Heart left ventricle (tissue), 16 donors: ENCODE results near the gene CCDC188. TPM values are rescaled to one million over a fixed set of nuclear protein-coding genes. Genes with fewer than 3 reads are reported as not detected.

Source experiments
- ATAC-seq, 4 donors: fragments of 200-7000 bp; cut with Tn5 transposase; one replicate each; pipeline ENCODE4 v1.9.1; 2020 to 2022; ENCODE audit warnings: moderate library complexity in 4 of 4, mild to moderate bottlenecking in 3 of 4, moderate number of reproducible peaks in 1 of 4
- DNase-seq, 5 donors: peaks; one replicate each; pipeline ENCODE4 v3.0.0-alpha.2; 2020
- H3K27ac ChIP-seq, 12 donors: fragments of 200-600 bp; sonication (generic) in 4 of 12; one replicate each; pipeline versions ENCODE4 v1.5.0 to v1.8.0; 2016 to 2022; ENCODE audit warnings: mild to moderate bottlenecking in 2 of 12
- H3K27me3 ChIP-seq, 9 donors: fragments of 200-600 bp; sonication (generic) in 2 of 9; one replicate each; pipeline versions ENCODE4 v1.5.1 to v1.8.0; 2016 to 2022; ENCODE audit warnings: mild to moderate bottlenecking in 3 of 9
- H3K36me3 ChIP-seq, 9 donors: fragments of 200-600 bp; sonication (generic) in 2 of 9; one replicate each; pipeline versions ENCODE4 v1.5.0 to v1.8.0; 2018 to 2022; ENCODE audit warnings: mild to moderate bottlenecking in 2 of 9
- H3K4me1 ChIP-seq, 12 donors: fragments of 200-600 bp; sonication (generic) in 4 of 12; one replicate each; pipeline versions ENCODE4 v1.5.0 to v1.8.0; 2016 to 2022; ENCODE audit warnings: mild to moderate bottlenecking in 3 of 12
- H3K4me3 ChIP-seq, 12 donors: fragments of 200-600 bp; sonication (generic) in 4 of 12; one replicate each; pipeline versions ENCODE4 v1.5.0 to v1.8.0; 2017 to 2022; ENCODE audit warnings: mild to moderate bottlenecking in 9 of 12, moderate library complexity in 4 of 12
- H3K9me3 ChIP-seq, 12 donors: fragments of 200-600 bp; sonication (generic) in 4 of 12; one replicate each; pipeline versions ENCODE4 v1.5.0 to v1.8.0; 2016 to 2022; ENCODE audit warnings: mild to moderate bottlenecking in 1 of 12
- POLR2A ChIP-seq, 2 donors: fragments of 450-650 bp; IDR thresholded peaks; one replicate each; pipeline ENCODE4 v1.6.1; 2017; ENCODE audit warnings: antibody characterized with exemption in 2 of 2, mild to moderate bottlenecking in 2 of 2, moderate library complexity in 2 of 2
- WGBS, 4 donors: extraction: QIAGEN DNeasy Blood & Tissue Kit in 2 of 4; methylation state at CpG; one replicate each; pipeline versions ENCODE4 v1.1.5 to v1.1.7; 2013 to 2018; 5-methylcytosine and 5-hydroxymethylcytosine counted together
- intact Hi-C, 10 donors: fragments of 100-400 bp; cut with DNase I; formaldehyde crosslinking; loops; one replicate each; pipeline versions ENCODE4 v1.11.1 to v1.14.2; 2022
- polyA plus RNA-seq, 2 donors: library from polyadenylated mRNA; stranded (reverse); fragments of 200-250 nt; gene quantifications; one replicate each; pipeline ENCODE4 v1.2.3, GENCODE V29; 2013
- total RNA-seq, 9 donors: library from RNA; depleted of rRNA in 2 of 9; stranded (reverse); fragments of >200 nt in 2 of 9; fragmentation: NEBNext Ultra II Directional in 3 of 9; extraction: Animal tissue kit (Norgen Biotek cat#: 25700) in 3 of 9; gene quantifications; one replicate each; pipeline versions ENCODE4 v1.1.0 to v1.2.4, GENCODE V29; 2016 to 2023
- TF ChIP-seq, protein P1 (sequence below), 12 donors: fragments of 200-600 bp; sonication (generic) in 4 of 12; IDR thresholded peaks; one replicate each; pipeline versions ENCODE4 v1.5.0 to v1.8.0; 2018 to 2022; ENCODE audit warnings: antibody characterized with exemption in 12 of 12, mild to moderate bottlenecking in 5 of 12
- donor health status: ischemic (EF 13 %, LVEDD 7.1; RV severe dilation, severe dysfunction).
- donor health status: healthy with polysubstance abuse.
- donor health status: DM: no; HTN: yes; CAD: no.
- donor health status: DM: no; HTN: no; CAD: no.
- donor health status: ischemic (EF 25% LVEDD 6.9; RV normal size, moderate dysfunction).
- donor health status: ischemic (EF 25% LVEDD 5.7; RV mildly dilated, moderate dysfunction).
- donor health status: healthy.
- donor health status: DM: yes; HTN: yes; CAD: no.
- donor health status: ischemic (EF 35%, LVEDD 5.7; RV mildly dilated, moderate dysfunction).
- donor health status: nonischemic (EF 11% LVEDD 7.7; RV severe dilation, severe dysfunction).
- donor health status: DM: yes; HTN: yes; CAD: no.
- donor health status: PGD.
- donor health status: ischemic (EF 29% LVEDD 5.4; RV normal size, mild dysfunction).
- donor health status: nonischemic (EF 23%, LVEDD 6.1; RV moderate dilation, normal function).

CCDC188 gene
- total and polyA plus RNA-seq, 11 donors = 0.17 to 1.0 (median 0.50) TPM; not detected in 4

DNA sequence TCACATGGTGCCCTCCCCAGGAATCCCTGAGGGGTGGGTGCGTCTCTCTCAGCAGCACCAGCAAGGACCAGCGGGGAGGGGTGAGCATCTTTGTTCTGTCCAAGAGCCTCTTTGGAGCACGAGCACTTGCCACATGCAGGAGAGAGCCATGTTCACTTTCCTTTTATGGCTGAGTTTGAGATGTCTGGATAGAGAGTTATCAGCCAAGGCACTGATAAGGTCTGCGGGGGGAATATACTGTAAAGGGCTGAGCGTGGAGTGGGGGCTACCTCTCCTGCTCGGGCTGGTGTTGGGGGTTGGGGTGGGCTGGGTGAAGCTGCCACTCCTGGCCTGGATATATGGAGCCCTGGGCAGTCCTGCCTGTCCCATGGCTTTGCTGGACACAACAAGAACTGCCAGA is 34.9 kb upstream of the CCDC188 start:
- H3K36me3 ChIP-seq = no peaks in the 10 kb centered on the region
- H3K27me3 ChIP-seq = peaks cover 0 to 7% (median 0%) of the 10 kb centered on the region in 9 donors
- H3K4me1 ChIP-seq = no peaks in the 10 kb centered on the region
- DNase-seq = no peak
- no peak for ATAC-seq
- H3K9me3 ChIP-seq = no peaks in the 10 kb centered on the region
- 55 to 78% (median 59%) methylated on average over 5 to 6 of the region's 6 CpGs for WGBS, 4 donors
- no peak overlapping the region for H3K27ac ChIP-seq
- no peak overlapping the region for H3K4me3 ChIP-seq
- no peak for TF ChIP-seq POLR2A (IDR thresholded peaks at IDR 0.05)
- TF ChIP-seq, protein P1, sequence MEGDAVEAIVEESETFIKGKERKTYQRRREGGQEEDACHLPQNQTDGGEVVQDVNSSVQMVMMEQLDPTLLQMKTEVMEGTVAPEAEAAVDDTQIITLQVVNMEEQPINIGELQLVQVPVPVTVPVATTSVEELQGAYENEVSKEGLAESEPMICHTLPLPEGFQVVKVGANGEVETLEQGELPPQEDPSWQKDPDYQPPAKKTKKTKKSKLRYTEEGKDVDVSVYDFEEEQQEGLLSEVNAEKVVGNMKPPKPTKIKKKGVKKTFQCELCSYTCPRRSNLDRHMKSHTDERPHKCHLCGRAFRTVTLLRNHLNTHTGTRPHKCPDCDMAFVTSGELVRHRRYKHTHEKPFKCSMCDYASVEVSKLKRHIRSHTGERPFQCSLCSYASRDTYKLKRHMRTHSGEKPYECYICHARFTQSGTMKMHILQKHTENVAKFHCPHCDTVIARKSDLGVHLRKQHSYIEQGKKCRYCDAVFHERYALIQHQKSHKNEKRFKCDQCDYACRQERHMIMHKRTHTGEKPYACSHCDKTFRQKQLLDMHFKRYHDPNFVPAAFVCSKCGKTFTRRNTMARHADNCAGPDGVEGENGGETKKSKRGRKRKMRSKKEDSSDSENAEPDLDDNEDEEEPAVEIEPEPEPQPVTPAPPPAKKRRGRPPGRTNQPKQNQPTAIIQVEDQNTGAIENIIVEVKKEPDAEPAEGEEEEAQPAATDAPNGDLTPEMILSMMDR (IDR thresholded peaks at IDR 0.05) = no peak
- intact Hi-C loops = loop anchor here in 1 of 10 donors (2.0 kb wide), 1 partner anchor 15 kb away; no protein-coding TSS in a partner anchor

DNA sequence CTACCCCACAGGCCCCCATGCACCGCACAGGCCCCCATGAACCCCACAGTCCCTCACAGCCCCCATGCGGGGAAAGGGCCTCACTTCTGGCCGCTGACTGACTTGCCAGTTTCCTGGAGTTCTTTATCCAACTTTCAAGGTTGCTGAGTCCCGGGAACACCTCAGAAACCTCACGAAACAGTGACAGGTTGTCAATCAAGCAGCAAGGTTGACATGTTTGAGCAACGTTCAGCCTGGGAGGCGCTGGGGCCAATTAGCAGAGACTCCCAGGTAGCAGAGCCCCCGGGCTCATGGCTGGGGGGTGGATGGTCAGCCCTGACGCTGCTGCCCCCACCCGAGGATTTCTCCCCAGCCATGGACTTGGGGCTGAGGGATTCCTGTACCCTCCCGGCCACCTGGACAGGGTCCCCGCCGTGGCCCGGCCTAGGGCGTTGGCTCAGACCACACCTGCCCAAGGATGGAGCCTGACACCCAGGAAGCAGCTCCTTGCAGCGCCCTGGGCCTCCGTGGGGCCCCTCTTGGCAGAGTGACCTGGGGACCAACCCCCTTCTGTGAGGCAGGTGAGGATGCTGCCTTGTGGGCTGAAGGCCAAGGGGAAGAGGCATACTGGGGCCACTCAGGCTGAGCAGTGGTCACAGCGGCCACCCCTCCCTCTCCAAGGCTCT is 33.8 kb upstream of the CCDC188 start:
- no peaks in the 10 kb centered on the region for H3K36me3 ChIP-seq
- H3K4me3 ChIP-seq = no peak overlapping the region
- peaks cover 0 to 7% (median 0%) of the 10 kb centered on the region in 9 donors for H3K27me3 ChIP-seq
- no peaks in the 10 kb centered on the region for H3K4me1 ChIP-seq
- no peaks in the 10 kb centered on the region for H3K9me3 ChIP-seq
- ATAC-seq = no peak
- no peak for TF ChIP-seq POLR2A (IDR thresholded peaks at IDR 0.05)
- TF ChIP-seq, protein P1 (IDR thresholded peaks at IDR 0.05) = no peak
- 78 to 88% (median 83%) methylated on average over 9 to 18 of the region's 18 CpGs for WGBS, 4 donors
- H3K27ac ChIP-seq = no peak overlapping the region
- intact Hi-C loops = no loop called here
- DNase-seq = no peak

DNA sequence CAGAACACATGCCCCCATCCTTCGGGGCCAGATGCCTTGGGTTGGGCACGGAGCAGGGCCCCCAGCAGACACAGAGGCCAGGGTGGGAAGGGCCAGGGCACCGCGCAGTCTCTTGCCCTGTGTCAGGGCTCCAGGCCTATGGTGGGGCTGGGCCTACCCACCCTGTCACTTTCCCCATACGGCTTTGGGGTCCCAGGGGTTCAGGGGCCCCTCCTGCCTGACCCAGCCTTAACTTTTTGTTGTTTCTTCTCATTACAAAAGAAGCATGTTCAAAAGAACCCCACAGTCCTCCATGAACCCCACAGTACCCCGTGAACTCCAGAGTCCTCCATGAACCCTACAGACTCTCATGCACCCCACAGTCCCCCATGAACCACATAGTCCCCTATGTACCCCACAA is 33.0 kb upstream of the CCDC188 start:
- 70 to 92% (median 75%) methylated on average over 4 to 6 of the region's 6 CpGs for WGBS, 4 donors
- Histone ChIP-seq H3K27me3 (peaks cover 0 to 7% (median 0%) of the 10 kb centered on the region in 9 donors), H3K9me3 (no peaks in the 10 kb centered on the region), H3K4me1 (no peaks in the 10 kb centered on the region), H3K27ac (no peak overlapping the region), H3K4me3 (no peak overlapping the region), H3K36me3 (no peaks in the 10 kb centered on the region)
- no peak for ATAC-seq
- intact Hi-C loops = no loop called here
- TF ChIP-seq POLR2A (IDR thresholded peaks at IDR 0.05) = no peak
- TF ChIP-seq, protein P1 (IDR thresholded peaks at IDR 0.05) = no peak
- no peak for DNase-seq

DNA sequence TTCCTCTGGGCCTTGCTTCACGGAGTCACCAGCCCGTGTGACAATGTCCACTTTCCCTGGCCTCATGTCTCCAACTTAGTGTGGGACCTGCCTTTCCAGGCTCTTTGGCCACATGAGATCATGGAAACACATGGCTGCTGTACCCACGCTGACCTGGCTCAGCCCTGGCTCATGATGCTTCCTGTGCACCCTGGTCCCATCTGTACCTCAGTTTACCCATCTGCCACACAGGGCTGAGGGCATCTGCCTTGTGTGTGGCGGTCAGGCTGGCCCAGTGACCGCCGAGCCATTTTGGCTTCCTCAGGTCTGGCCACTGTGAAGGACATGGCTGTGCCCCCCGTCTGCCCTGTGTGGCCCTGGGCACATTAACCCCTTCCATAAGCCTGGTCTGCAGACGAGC is 32.2 kb upstream of the CCDC188 start:
- no peak overlapping the region for H3K4me3 ChIP-seq
- no peaks in the 10 kb centered on the region for H3K9me3 ChIP-seq
- no peak for ATAC-seq
- H3K36me3 ChIP-seq = no peaks in the 10 kb centered on the region
- WGBS, 4 donors = 87 to 92% (median 91%) methylated on average over 8 of the region's 8 CpGs
- DNase-seq = no peak
- TF ChIP-seq POLR2A (IDR thresholded peaks at IDR 0.05) = no peak
- TF ChIP-seq, protein P1 (IDR thresholded peaks at IDR 0.05) = no peak
- H3K4me1 ChIP-seq = no peaks in the 10 kb centered on the region
- intact Hi-C loops = no loop called here
- H3K27ac ChIP-seq = no peak overlapping the region
- peaks cover 0 to 7% (median 0%) of the 10 kb centered on the region in 9 donors for H3K27me3 ChIP-seq
